GM18508 (cell line): Measurements from ENCODE around the gene TSPAN14.
"Not testable (repeated sequence)": the region's sequence is repeated elsewhere in the genome, so short reads cannot be mapped to it uniquely, and the experiment has no call there.

Source experiments
- ATAC-seq: cut with Tn5 transposase; IDR thresholded peaks from one replicate; pipeline ENCODE4 v1.9.1; 2021; ENCODE audit warnings: moderate number of reproducible peaks; ENCODE audit not compliant: insufficient read depth, unreplicated experiment

Gene TSPAN14

GRCh38 chr10:80519936-80520650, 66.0 kb downstream of the TSPAN14 start:
- ATAC-seq: no peak

- no peak for ATAC-seq
Observed at GRCh38 chr10:80520661-80521470, 66.8 kb downstream of the TSPAN14 start.

- ATAC-seq: no peak
Observed at GRCh38 chr10:80522756-80523363, 68.8 kb downstream of the TSPAN14 start.

- ATAC-seq: no peak
Observed at GRCh38 chr10:80523773-80524172, 69.7 kb downstream of the TSPAN14 start.

- ATAC-seq: no peak
Observed at GRCh38 chr10:80524190-80524909, 70.2 kb downstream of the TSPAN14 start.

- ATAC-seq: no peak
Observed at GRCh38 chr10:80526218-80526617, 72.1 kb downstream of the TSPAN14 start.

GRCh38 chr10:80526742-80527141, 72.6 kb downstream of the TSPAN14 start:
- ATAC-seq: no peak

- ATAC-seq: no peak
Observed at GRCh38 chr10:80528185-80528700, 74.1 kb downstream of the TSPAN14 start.

GRCh38 chr10:80528901-80529300, 74.8 kb downstream of the TSPAN14 start:
- no peak for ATAC-seq

GRCh38 chr10:80529604-80530003, 75.5 kb downstream of the TSPAN14 start:
- no peak for ATAC-seq

- no peak for ATAC-seq
Observed at GRCh38 chr10:80530251-80530650, 76.1 kb downstream of the TSPAN14 start.

- ATAC-seq: no peak
Observed at GRCh38 chr10:80530816-80531215, 76.7 kb downstream of the TSPAN14 start.

- ATAC-seq: no peak
Observed at GRCh38 chr10:80532571-80532970, 78.5 kb downstream of the TSPAN14 start.

GRCh38 chr10:80534059-80534458, 79.9 kb downstream of the TSPAN14 start:
- ATAC-seq: not testable (repeated sequence)

GRCh38 chr10:80534646-80535045, 80.5 kb downstream of the TSPAN14 start:
- not testable (repeated sequence) for ATAC-seq

GRCh38 chr10:80535671-80536360, 81.7 kb downstream of the TSPAN14 start:
- ATAC-seq: no peak

GRCh38 chr10:80536361-80536835, 82.3 kb downstream of the TSPAN14 start:
- no peak for ATAC-seq

GRCh38 chr10:80537086-80537735, 83.1 kb downstream of the TSPAN14 start:
- ATAC-seq: no peak
